Endothelial cell of umbilical vein (primary cell): ENCODE results near the gene KASH5.

Experiments
- EZH2 ChIP-seq: IDR thresholded peaks from 2 replicates; pipeline ENCODE4 v1.6.1; 2012; ENCODE audit warnings: borderline replicate concordance, low read depth, mild to moderate bottlenecking, moderate library complexity, low read length, inconsistent platforms; ENCODE audit not compliant: severe bottlenecking
- FOS ChIP-seq: IDR thresholded peaks from 2 replicates; pipeline ENCODE4 v1.6.1; 2011; ENCODE audit warnings: mild to moderate bottlenecking, low read length, moderate library complexity, borderline replicate concordance; ENCODE audit not compliant: insufficient read depth
- GATA2 ChIP-seq: IDR thresholded peaks from 2 replicates; pipeline ENCODE4 v1.7.0; 2011; ENCODE audit warnings: low read depth, mild to moderate bottlenecking, moderate library complexity, mixed read lengths, low read length; ENCODE audit not compliant: insufficient read length, insufficient read depth
- MYC ChIP-seq: IDR thresholded peaks from one replicate; pipeline ENCODE4 v1.6.1; 2011; ENCODE audit warnings: mild to moderate bottlenecking, low read depth, low read length
- POLR2A ChIP-seq: IDR thresholded peaks from 2 replicates; pipeline ENCODE4 v1.6.1; 2012; ENCODE audit warnings: low read depth, mild to moderate bottlenecking, control low read depth, low read length
- POLR2AphosphoS5 ChIP-seq: IDR thresholded peaks from 2 replicates; pipeline ENCODE4 v1.6.1; 2012; ENCODE audit warnings: low read depth, mild to moderate bottlenecking, control low read depth, low read length, moderate library complexity; ENCODE audit not compliant: insufficient read depth
- TF ChIP-seq, protein P1 (sequence below), 2 donors: IDR thresholded peaks; 1 replicate in 1 of 2; 2 replicates in 1 of 2; pipeline ENCODE4 v1.5.1; 2011; ENCODE audit warnings: low read length in 2 of 2, mild to moderate bottlenecking in 2 of 2, moderate library complexity in 2 of 2, control low read depth in 1 of 2, inconsistent platforms in 1 of 2, low read depth in 1 of 2; ENCODE audit not compliant: insufficient read depth in 1 of 2; ENCODE audit errors: extremely low read depth in 1 of 2
- TF ChIP-seq, protein P2 (sequence below): IDR thresholded peaks from 2 replicates; pipeline ENCODE4 v1.6.1; 2011; ENCODE audit not compliant: insufficient read depth, insufficient read length

DNA sequence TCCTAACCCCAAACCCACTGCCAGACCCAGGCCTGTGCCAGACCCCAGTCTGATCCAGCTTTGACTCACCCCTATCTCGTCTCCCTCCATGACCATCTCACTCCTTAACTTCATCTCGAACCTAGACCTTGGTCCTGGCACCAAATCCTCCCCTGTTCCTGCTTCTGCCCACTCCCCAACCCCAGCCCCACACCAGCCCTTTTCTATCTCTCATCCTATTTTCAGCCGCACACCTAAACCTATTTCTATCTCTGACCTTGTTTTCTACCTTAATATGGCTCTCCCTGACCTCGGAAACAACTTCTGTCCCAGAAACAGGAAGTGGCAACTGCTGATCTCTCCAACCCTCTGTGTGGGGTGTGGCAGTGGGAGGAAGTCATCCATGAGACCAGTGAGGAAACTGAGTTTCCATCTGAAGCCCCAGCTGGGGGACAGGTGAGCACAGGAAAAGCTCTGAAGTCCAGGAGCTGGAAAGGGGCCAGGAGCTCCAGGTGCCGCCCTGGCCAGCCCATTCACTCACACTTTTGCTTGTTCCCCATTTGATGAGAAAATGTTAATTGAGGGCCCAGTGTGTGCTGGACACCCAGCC, 21.5 kb downstream of the KASH5 start:
- TF ChIP-seq, protein P1, sequence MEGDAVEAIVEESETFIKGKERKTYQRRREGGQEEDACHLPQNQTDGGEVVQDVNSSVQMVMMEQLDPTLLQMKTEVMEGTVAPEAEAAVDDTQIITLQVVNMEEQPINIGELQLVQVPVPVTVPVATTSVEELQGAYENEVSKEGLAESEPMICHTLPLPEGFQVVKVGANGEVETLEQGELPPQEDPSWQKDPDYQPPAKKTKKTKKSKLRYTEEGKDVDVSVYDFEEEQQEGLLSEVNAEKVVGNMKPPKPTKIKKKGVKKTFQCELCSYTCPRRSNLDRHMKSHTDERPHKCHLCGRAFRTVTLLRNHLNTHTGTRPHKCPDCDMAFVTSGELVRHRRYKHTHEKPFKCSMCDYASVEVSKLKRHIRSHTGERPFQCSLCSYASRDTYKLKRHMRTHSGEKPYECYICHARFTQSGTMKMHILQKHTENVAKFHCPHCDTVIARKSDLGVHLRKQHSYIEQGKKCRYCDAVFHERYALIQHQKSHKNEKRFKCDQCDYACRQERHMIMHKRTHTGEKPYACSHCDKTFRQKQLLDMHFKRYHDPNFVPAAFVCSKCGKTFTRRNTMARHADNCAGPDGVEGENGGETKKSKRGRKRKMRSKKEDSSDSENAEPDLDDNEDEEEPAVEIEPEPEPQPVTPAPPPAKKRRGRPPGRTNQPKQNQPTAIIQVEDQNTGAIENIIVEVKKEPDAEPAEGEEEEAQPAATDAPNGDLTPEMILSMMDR (IDR thresholded peaks at IDR 0.05; ENCODE audit: extremely low read depth in 1 of 2, insufficient read depth in 1 of 2, low read depth in 1 of 2, low read length in 2 of 2): no peak
- TF ChIP-seq MYC (no peak), EZH2 (no peak), GATA2 (no peak), POLR2A (no peak), FOS (no peak), POLR2AphosphoS5 (no peak)
- TF ChIP-seq, protein P2, sequence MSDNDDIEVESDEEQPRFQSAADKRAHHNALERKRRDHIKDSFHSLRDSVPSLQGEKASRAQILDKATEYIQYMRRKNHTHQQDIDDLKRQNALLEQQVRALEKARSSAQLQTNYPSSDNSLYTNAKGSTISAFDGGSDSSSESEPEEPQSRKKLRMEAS: no peak
